GM21737 (cell line): Measurements from ENCODE around the gene HOXA3.

Experiments
- ATAC-seq: cut with Tn5 transposase; IDR thresholded peaks from one replicate; pipeline ENCODE4 v1.9.1; 2021; ENCODE audit warnings: mild to moderate bottlenecking, moderate library complexity; ENCODE audit not compliant: unreplicated experiment

Gene HOXA3

GRCh38 chr7:27168265-27168947 is 16.0 kb upstream of the HOXA3 start:
- ATAC-seq, result no peak

- no peak for ATAC-seq
Measured at GRCh38 chr7:27167916-27168264, 15.5 kb upstream of the HOXA3 start.

GRCh38 chr7:27166531-27167505 is 14.4 kb upstream of the HOXA3 start:
- no peak for ATAC-seq

- ATAC-seq, result no peak
Measured at GRCh38 chr7:27165996-27166530, 13.7 kb upstream of the HOXA3 start.

- ATAC-seq, result no peak
Measured at GRCh38 chr7:27165089-27165995, 13.0 kb upstream of the HOXA3 start, which contains the start of gene HOXA9. Gene HOXA9 (minus strand): TSS chr7:27165537. CDS start chr7:27165457, 80 bp downstream.

- no peak for ATAC-seq
Measured at GRCh38 chr7:27164367-27165088, 12.1 kb upstream of the HOXA3 start.

GRCh38 chr7:27164045-27164366 is 11.6 kb upstream of the HOXA3 start:
- ATAC-seq, result no peak

GRCh38 chr7:27163288-27164044 is 11.1 kb upstream of the HOXA3 start:
- no peak for ATAC-seq

GRCh38 chr7:27162561-27163287 is 10.3 kb upstream of the HOXA3 start:
- no peak for ATAC-seq

GRCh38 chr7:27161721-27162560 is 9.6 kb upstream of the HOXA3 start:
- no peak for ATAC-seq

GRCh38 chr7:27161214-27161720 is 8.9 kb upstream of the HOXA3 start:
- no peak for ATAC-seq

- peak; percentile 62 for ATAC-seq
Measured at GRCh38 chr7:27160546-27161213, 8.3 kb upstream of the HOXA3 start.

GRCh38 chr7:27160145-27160545 is 7.8 kb upstream of the HOXA3 start:
- no peak for ATAC-seq

- ATAC-seq, result no peak
Measured at GRCh38 chr7:27159266-27160144, 7.1 kb upstream of the HOXA3 start.

GRCh38 chr7:27158436-27159265 is 6.3 kb upstream of the HOXA3 start:
- ATAC-seq, result no peak
